Mammary epithelial cell (primary cell): ENCODE measurements around the gene DDX51.

Experiments used
- EZH2 ChIP-seq: IDR thresholded peaks from 2 replicates; pipeline ENCODE4 v1.6.1; 2012; ENCODE audit warnings: low read length, inconsistent platforms, borderline replicate concordance
- TF ChIP-seq, protein P1 (sequence below), 2 donors: IDR thresholded peaks in 1 of 2; conservative IDR thresholded peaks in 1 of 2; 2 replicates each; pipeline ENCODE4 v1.5.1; 2011 to 2012; ENCODE audit warnings: inconsistent platforms in 2 of 2, low read length in 2 of 2, mild to moderate bottlenecking in 2 of 2, control low read depth in 1 of 2, low read depth in 1 of 2; ENCODE audit not compliant: insufficient read depth in 1 of 2; ENCODE audit errors: extremely low read depth in 1 of 2

DNA sequence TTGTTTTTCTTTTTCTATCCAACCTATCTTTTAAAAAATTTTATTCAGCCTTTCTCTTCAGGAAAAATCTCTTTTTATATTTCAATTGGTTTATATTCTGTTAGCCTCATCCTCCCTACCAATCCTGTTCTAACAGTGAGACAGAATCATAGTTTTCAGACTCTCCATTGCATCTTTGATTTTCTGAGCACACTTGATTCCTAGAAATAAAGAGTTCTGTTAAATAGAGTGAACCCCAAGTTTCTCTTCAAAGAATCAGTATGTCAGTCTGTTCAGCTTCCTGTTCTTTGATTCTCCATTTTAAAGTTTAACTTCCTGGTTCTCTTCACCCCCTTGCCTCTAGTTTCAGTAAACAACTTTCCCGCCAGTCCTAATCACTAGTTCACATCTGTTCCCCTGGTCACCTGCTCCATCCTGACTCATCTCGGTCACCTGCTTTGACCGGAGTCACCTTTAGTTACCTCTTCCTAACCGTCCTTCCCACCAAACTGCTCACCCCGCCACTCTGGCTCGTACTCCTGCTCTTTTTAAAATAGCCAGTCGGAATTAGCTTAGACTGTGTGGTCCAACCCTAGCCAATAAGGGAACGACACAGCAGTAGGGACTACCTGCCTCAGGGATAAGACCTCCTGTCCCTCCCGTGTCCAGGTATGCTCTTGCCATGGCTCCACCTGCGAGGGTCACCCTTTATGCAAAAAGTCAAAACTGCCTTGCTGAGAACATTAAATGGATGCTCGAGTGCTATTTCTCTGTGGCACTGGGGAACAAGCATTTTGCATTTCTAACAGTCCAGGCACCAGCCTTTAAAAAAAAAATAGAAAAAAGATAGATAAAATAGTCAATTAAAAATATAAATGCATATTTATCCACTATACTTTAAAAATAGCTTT, 48.4 kb downstream of the DDX51 start:
- TF ChIP-seq, protein P1, sequence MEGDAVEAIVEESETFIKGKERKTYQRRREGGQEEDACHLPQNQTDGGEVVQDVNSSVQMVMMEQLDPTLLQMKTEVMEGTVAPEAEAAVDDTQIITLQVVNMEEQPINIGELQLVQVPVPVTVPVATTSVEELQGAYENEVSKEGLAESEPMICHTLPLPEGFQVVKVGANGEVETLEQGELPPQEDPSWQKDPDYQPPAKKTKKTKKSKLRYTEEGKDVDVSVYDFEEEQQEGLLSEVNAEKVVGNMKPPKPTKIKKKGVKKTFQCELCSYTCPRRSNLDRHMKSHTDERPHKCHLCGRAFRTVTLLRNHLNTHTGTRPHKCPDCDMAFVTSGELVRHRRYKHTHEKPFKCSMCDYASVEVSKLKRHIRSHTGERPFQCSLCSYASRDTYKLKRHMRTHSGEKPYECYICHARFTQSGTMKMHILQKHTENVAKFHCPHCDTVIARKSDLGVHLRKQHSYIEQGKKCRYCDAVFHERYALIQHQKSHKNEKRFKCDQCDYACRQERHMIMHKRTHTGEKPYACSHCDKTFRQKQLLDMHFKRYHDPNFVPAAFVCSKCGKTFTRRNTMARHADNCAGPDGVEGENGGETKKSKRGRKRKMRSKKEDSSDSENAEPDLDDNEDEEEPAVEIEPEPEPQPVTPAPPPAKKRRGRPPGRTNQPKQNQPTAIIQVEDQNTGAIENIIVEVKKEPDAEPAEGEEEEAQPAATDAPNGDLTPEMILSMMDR (conservative IDR thresholded peaks at IDR 0.05 in 1 of 2, IDR thresholded peaks at IDR 0.05 in 1 of 2; ENCODE audit: extremely low read depth in 1 of 2, insufficient read depth in 1 of 2, low read depth in 1 of 2, low read length in 2 of 2), result no peak
- no peak for TF ChIP-seq EZH2
